ENCODE results near the gene PSMA1.

The PSMA1 gene

GRCh38 chr11:14539982-14540421 lies 19.8 kb upstream of the PSMA1 start:
- TF ChIP-seq CTCF (IDR thresholded peaks at IDR 0.05), result no peak

GRCh38 chr11:14538926-14539554 lies 18.9 kb upstream of the PSMA1 start:
- TF ChIP-seq CTCF (IDR thresholded peaks at IDR 0.05), result no peak

GRCh38 chr11:14538271-14538925 lies 18.2 kb upstream of the PSMA1 start:
- no peak for TF ChIP-seq CTCF (IDR thresholded peaks at IDR 0.05)

- TF ChIP-seq CTCF (IDR thresholded peaks at IDR 0.05), result peak; percentile 94
These were observed 17.0 kb upstream of the PSMA1 start for GRCh38 chr11:14537134-14537599.

GRCh38 chr11:14529951-14530350 lies 9.8 kb upstream of the PSMA1 start:
- no peak for TF ChIP-seq CTCF (IDR thresholded peaks at IDR 0.05)

- TF ChIP-seq CTCF (IDR thresholded peaks at IDR 0.05), result no peak
These were observed 9.1 kb upstream of the PSMA1 start for GRCh38 chr11:14529321-14529720.

- TF ChIP-seq CTCF (IDR thresholded peaks at IDR 0.05), result no peak
These were observed 2.6 kb upstream of the PSMA1 start for GRCh38 chr11:14522801-14523200.

All from LNCAP (cell line).